ENCODE data around the gene CENPX. TPM values are rescaled to one million over a fixed set of nuclear protein-coding genes. Genes with fewer than 3 reads are reported as not detected.

The CENPX gene
- total and polyA plus RNA-seq, 2 of the 13 experiments (the other 11 are each of a cell fraction or from before 2014, with no cell fraction given): 92.7 to 170 TPM

DNA sequence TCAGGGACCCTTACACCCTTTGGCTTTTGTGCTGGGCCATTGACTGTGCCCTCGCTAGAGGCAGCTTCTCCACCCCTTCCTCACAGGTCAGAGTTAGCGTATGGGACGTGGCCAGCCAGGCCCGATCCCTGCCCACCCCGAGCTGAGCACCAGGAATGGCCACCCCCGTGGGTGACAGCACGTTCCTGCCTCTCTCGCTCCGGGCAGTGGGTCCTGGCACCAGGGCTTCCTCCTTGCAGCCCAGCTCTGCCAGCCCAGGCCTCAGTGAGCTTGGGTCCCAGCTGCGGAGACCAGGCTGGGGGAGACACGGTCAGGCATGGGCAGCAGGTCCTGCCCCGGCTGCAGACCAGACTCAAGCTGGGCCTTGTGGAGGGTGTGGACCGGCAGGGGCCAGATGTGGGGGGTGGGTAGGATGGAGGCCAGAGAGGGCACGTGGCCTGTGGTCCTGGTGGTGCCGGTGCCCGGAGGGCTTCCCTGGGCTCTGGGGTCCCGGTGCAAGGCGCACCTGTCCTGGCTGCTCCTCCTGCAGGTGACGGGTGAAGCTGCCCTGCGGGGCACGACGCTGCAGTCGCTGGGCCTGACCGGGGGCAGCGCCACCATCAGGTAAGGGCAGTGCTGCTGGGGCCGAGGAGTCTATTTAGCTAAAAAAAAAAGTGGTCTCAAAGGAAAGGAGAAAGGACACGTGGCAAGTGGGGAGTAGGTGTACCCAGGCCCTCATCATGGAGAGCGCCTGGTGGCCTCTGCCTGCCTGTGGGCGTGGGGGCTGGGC lies 27.0 kb downstream of the CENPX start (continued):
- TF ChIP-seq, protein P1, sequence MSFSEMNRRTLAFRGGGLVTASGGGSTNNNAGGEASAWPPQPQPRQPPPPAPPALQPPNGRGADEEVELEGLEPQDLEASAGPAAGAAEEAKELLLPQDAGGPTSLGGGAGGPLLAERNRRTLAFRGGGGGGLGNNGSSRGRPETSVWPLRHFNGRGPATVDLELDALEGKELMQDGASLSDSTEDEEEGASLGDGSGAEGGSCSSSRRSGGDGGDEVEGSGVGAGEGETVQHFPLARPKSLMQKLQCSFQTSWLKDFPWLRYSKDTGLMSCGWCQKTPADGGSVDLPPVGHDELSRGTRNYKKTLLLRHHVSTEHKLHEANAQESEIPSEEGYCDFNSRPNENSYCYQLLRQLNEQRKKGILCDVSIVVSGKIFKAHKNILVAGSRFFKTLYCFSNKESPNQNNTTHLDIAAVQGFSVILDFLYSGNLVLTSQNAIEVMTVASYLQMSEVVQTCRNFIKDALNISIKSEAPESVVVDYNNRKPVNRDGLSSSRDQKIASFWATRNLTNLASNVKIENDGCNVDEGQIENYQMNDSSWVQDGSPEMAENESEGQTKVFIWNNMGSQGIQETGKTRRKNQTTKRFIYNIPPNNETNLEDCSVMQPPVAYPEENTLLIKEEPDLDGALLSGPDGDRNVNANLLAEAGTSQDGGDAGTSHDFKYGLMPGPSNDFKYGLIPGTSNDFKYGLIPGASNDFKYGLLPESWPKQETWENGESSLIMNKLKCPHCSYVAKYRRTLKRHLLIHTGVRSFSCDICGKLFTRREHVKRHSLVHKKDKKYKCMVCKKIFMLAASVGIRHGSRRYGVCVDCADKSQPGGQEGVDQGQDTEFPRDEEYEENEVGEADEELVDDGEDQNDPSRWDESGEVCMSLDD (CRISPR knock-in tag; IDR thresholded peaks at IDR 0.05; ENCODE audit: borderline replicate concordance): 0 out of 2 replicates have a peak, but pooled peaks have one; percentile 3
- 0 out of 2 replicates have a peak, but pooled peaks have one; percentile 43 for TF ChIP-seq ZBTB3 (CRISPR knock-in tag; IDR thresholded peaks at IDR 0.05; ENCODE audit: borderline replicate concordance, low read depth)
- TF ChIP-seq, protein P2, sequence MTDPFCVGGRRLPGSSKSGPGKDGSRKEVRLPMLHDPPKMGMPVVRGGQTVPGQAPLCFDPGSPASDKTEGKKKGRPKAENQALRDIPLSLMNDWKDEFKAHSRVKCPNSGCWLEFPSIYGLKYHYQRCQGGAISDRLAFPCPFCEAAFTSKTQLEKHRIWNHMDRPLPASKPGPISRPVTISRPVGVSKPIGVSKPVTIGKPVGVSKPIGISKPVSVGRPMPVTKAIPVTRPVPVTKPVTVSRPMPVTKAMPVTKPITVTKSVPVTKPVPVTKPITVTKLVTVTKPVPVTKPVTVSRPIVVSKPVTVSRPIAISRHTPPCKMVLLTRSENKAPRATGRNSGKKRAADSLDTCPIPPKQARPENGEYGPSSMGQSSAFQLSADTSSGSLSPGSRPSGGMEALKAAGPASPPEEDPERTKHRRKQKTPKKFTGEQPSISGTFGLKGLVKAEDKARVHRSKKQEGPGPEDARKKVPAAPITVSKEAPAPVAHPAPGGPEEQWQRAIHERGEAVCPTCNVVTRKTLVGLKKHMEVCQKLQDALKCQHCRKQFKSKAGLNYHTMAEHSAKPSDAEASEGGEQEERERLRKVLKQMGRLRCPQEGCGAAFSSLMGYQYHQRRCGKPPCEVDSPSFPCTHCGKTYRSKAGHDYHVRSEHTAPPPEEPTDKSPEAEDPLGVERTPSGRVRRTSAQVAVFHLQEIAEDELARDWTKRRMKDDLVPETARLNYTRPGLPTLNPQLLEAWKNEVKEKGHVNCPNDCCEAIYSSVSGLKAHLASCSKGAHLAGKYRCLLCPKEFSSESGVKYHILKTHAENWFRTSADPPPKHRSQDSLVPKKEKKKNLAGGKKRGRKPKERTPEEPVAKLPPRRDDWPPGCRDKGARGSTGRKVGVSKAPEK (CRISPR knock-in tag; IDR thresholded peaks at IDR 0.05; ENCODE audit: borderline replicate concordance): 0 out of 2 replicates have a peak, but pooled peaks have one; percentile 23
- peak; percentile 96 for TF ChIP-seq ZC3H13 (CRISPR knock-in tag; IDR thresholded peaks at IDR 0.05)
- TF ChIP-seq, protein P3, sequence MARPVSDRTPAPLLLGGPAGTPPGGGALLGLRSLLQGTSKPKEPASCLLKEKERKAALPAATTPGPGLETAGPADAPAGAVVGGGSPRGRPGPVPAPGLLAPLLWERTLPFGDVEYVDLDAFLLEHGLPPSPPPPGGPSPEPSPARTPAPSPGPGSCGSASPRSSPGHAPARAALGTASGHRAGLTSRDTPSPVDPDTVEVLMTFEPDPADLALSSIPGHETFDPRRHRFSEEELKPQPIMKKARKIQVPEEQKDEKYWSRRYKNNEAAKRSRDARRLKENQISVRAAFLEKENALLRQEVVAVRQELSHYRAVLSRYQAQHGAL (CRISPR knock-in tag; IDR thresholded peaks at IDR 0.05; ENCODE audit: not compliant biosample characterization): peak; percentile 6
- no peak for TF ChIP-seq ZNF850 (CRISPR knock-in tag; conservative IDR thresholded peaks at IDR 0.05)
- peak; percentile 89 for TF ChIP-seq STAT5B (CRISPR knock-in tag; IDR thresholded peaks at IDR 0.05)
- no peak for TF ChIP-seq PHB2 (IDR thresholded peaks at IDR 0.05; ENCODE audit: partially characterized antibody)
- peak; percentile 21; the same call in 1 of the 2 replicates for TF ChIP-seq SMAD3 (CRISPR knock-in tag; IDR thresholded peaks at IDR 0.05)
- TF ChIP-seq, protein P4, sequence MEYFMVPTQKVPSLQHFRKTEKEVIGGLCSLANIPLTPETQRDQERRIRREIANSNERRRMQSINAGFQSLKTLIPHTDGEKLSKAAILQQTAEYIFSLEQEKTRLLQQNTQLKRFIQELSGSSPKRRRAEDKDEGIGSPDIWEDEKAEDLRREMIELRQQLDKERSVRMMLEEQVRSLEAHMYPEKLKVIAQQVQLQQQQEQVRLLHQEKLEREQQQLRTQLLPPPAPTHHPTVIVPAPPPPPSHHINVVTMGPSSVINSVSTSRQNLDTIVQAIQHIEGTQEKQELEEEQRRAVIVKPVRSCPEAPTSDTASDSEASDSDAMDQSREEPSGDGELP (IDR thresholded peaks at IDR 0.05; ENCODE audit: borderline replicate concordance, low read depth): peak; percentile 40; the same call in 1 of the 2 replicates
- no peak; the same call in none of the 2 replicates for TF ChIP-seq ZNF776 (CRISPR knock-in tag; IDR thresholded peaks at IDR 0.05)
- TF ChIP-seq U2AF2 (IDR thresholded peaks at IDR 0.05; ENCODE audit: low read depth, low read length): 0 out of 2 replicates have a peak, but pooled peaks have one; percentile 35
- peak; percentile 63 for TF ChIP-seq SAP130 (CRISPR knock-in tag; IDR thresholded peaks at IDR 0.05; ENCODE audit: low read depth)
- no peak for TF ChIP-seq ZNF780A (CRISPR knock-in tag; IDR thresholded peaks at IDR 0.05)
- TF ChIP-seq ZNF101 (CRISPR knock-in tag; IDR thresholded peaks at IDR 0.05; ENCODE audit: borderline replicate concordance, low read depth): 0 out of 2 replicates have a peak, but pooled peaks have one; percentile 1
- TF ChIP-seq KLF16 (CRISPR knock-in tag; IDR thresholded peaks at IDR 0.05): no peak
- TF ChIP-seq ARNT2 (CRISPR knock-in tag; IDR thresholded peaks at IDR 0.05; ENCODE audit: low read depth): peak; percentile 74
- peak; percentile 14 for TF ChIP-seq ETV5 (CRISPR knock-in tag; IDR thresholded peaks at IDR 0.05; ENCODE audit: borderline replicate concordance)
- peak; percentile 88; the same call in 1 of the 2 replicates for TF ChIP-seq ZNF253 (CRISPR knock-in tag; IDR thresholded peaks at IDR 0.05; ENCODE audit: borderline replicate concordance)
- peak; percentile 58; the same call in 1 of the 2 replicates for TF ChIP-seq MIER3 (CRISPR knock-in tag; IDR thresholded peaks at IDR 0.05; ENCODE audit: borderline replicate concordance)
- no peak for TF ChIP-seq EP300 (IDR thresholded peaks at IDR 0.05; ENCODE audit: low read depth in 2 of 2, low read length in 2 of 2)
- peak; percentile 26; the same call in 1 of the 2 replicates for TF ChIP-seq EP300 (CRISPR knock-in tag; IDR thresholded peaks at IDR 0.05; ENCODE audit: borderline replicate concordance)

Measured in HepG2 (cell line).